ENCODE data around the gene YAE1. TPM values are rescaled to one million over a fixed set of nuclear protein-coding genes. Genes with fewer than 3 reads are reported as not detected.

Gene YAE1
- total RNA-seq, 1 donor from 2014 or later: 37.2 TPM

DNA sequence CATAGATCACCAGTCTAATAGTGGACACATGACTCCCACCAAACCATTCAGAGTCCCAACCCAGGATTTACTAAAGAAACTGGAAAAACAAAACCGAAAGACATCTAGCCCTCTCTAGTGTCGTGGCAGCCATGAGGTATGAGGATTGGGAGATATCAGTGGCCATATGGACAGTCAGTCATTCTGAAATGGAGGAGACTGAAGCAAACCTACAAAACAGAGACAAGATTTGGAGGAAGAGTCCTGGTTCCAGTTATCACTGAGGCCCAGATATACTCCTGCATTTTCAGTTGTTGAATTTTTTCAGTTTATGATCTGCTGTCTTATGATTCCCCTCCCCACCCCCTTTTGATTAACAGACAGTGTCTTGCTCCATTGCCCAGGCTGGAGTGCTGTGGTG lies 48.1 kb downstream of the YAE1 start:
- Mint-ChIP-seq H3K36me3 (no peaks in the 10 kb centered on the region), H3K9me3 (no peaks in the 10 kb centered on the region), H3K27me3 (peaks cover 7% of the 10 kb centered on the region), H3K27ac (no peak overlapping the region), H3K4me3 (no peak overlapping the region), H3K4me1 (ENCODE audit: unreplicated experiment) (peaks cover 5% of the 10 kb centered on the region)
- no peak for DNase-seq (ENCODE audit: extremely low spot score, unreplicated experiment)
- TF ChIP-seq, protein P1, sequence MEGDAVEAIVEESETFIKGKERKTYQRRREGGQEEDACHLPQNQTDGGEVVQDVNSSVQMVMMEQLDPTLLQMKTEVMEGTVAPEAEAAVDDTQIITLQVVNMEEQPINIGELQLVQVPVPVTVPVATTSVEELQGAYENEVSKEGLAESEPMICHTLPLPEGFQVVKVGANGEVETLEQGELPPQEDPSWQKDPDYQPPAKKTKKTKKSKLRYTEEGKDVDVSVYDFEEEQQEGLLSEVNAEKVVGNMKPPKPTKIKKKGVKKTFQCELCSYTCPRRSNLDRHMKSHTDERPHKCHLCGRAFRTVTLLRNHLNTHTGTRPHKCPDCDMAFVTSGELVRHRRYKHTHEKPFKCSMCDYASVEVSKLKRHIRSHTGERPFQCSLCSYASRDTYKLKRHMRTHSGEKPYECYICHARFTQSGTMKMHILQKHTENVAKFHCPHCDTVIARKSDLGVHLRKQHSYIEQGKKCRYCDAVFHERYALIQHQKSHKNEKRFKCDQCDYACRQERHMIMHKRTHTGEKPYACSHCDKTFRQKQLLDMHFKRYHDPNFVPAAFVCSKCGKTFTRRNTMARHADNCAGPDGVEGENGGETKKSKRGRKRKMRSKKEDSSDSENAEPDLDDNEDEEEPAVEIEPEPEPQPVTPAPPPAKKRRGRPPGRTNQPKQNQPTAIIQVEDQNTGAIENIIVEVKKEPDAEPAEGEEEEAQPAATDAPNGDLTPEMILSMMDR (conservative IDR thresholded peaks at IDR 0.05): no peak

DNA sequence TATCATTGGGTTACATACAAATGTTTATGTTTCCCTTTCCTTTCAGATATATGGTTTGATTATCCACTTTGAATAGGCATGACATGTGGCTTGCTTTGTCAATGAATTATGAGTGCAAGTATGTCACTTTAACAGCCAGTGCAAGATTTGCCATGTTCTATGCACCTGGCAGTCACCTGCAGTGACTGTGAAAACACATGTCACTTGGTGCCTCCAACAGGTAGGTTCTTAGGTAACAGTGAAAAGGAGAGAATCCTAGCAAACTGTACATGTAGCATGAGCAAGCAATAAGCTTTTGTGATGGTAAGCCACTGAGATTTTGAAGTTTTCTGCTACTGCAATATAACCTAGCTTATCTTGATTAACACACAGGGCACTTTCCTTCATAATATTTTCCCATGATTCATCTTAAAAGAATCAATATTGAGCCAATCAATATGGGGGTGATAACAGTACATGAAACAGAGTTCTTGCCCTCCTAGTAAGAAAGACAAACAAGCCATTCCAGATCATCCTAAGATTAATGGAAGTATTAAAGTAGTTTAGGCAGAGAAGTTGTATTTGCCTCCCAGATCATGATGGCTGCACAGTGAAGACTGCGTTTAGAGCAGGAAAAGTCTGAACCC lies 49.3 kb downstream of the YAE1 start:
- Mint-ChIP-seq H3K27me3 (peaks cover 3% of the 10 kb centered on the region), H3K9me3 (no peaks in the 10 kb centered on the region), H3K27ac (peak overlapping the region; percentile 8), H3K36me3 (no peaks in the 10 kb centered on the region), H3K4me3 (no peak overlapping the region), H3K4me1 (ENCODE audit: unreplicated experiment) (no peaks in the 10 kb centered on the region)
- TF ChIP-seq, protein P1 (conservative IDR thresholded peaks at IDR 0.05): no peak
- DNase-seq (ENCODE audit: extremely low spot score, unreplicated experiment): no peak

DNA sequence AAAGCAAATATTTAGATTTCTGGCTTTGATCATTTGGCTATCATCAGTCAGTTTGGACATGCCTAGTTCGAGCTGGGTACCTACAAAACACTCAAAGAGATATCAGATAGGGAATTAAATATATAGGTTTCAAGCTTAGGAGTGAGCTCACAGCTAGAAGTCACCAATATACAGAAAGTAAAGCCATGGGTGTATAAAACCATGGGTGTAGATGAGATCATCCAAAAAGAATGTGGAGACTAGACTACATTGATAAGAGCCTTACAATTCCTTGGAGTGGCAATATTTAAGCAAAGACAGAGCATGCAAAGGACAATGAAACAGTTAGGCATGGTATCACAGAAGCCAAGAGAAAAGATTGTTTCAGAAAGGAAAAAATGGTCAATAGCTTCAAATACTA lies 49.9 kb downstream of the YAE1 start:
- Mint-ChIP-seq H3K36me3 (no peaks in the 10 kb centered on the region), H3K4me1 (ENCODE audit: unreplicated experiment) (no peaks in the 10 kb centered on the region), H3K4me3 (no peak overlapping the region), H3K27me3 (no peaks in the 10 kb centered on the region), H3K27ac (no peak overlapping the region), H3K9me3 (no peaks in the 10 kb centered on the region)
- TF ChIP-seq, protein P1 (conservative IDR thresholded peaks at IDR 0.05): no peak
- DNase-seq (ENCODE audit: extremely low spot score, unreplicated experiment): no peak

DNA sequence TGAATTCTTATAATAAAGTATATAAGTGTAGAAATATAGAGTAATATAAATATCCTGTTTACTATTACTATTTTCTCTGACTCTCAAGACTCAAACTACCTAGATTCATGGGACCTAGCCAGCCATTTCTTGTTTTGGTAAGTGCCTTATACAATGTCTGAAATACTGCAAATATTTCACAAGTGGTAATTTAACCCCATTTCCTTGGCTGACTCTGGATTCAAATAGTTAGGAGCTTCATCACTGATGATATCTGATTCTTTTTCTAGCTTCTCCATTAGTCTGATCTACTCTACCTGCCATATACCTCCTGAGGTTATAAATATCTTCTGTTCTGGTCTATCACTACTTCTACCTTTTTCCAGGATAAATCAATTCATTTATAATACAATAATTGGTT lies 50.8 kb downstream of the YAE1 start:
- TF ChIP-seq, protein P1 (conservative IDR thresholded peaks at IDR 0.05): no peak
- Mint-ChIP-seq H3K27ac (no peak overlapping the region), H3K4me1 (ENCODE audit: unreplicated experiment) (peaks cover 3% of the 10 kb centered on the region), H3K36me3 (no peaks in the 10 kb centered on the region), H3K27me3 (no peaks in the 10 kb centered on the region), H3K4me3 (no peak overlapping the region), H3K9me3 (no peaks in the 10 kb centered on the region)
- DNase-seq (ENCODE audit: extremely low spot score, unreplicated experiment): no peak

DNA sequence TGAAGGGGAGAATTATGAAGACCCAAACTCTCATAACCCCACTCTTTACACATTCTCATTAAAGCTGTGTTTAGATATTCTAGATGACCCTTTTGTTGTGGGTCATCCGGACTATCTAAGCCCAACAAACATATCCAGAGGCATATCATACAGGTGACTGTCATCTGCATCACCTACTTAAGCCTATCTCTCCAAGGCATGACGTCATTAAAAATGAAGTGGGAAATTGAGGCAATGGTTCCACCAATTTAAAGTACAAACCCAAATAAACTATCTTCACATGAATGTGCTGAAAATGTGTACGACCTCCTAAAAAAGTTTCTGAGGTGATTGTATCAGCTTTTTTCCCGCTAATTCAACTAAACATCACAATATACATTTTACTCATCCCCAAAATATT lies 52.7 kb downstream of the YAE1 start:
- Mint-ChIP-seq H3K4me3 (no peak overlapping the region), H3K4me1 (ENCODE audit: unreplicated experiment) (peaks cover 10% of the 10 kb centered on the region), H3K9me3 (no peaks in the 10 kb centered on the region), H3K27ac (no peak overlapping the region), H3K27me3 (no peaks in the 10 kb centered on the region), H3K36me3 (no peaks in the 10 kb centered on the region)
- TF ChIP-seq, protein P1 (conservative IDR thresholded peaks at IDR 0.05): no peak
- DNase-seq (ENCODE audit: extremely low spot score, unreplicated experiment): no peak

DNA sequence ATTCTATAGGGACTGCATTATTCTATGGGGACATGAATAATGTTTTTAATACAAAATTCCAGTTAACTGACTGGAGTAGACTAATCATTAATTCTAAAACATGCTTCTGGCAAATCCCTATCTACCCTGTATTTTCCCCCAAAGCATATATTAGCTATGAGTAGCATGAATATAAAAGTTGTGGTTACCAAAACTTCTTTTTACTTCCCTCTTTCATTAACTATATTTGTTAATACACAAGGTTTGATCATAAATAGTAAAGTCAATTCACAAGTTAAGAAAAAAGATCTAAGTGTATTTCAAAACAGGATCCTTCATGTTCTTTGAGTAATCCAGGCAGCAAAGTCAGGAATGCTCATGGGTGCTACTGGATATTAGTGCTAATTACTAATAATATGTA lies 54.3 kb downstream of the YAE1 start:
- no peaks in the 10 kb centered on the region for H3K27me3 Mint-ChIP-seq
- no peak overlapping the region for H3K27ac Mint-ChIP-seq
- no peaks in the 10 kb centered on the region for H3K9me3 Mint-ChIP-seq
- H3K36me3 Mint-ChIP-seq: no peaks in the 10 kb centered on the region
- peaks cover 22% of the 10 kb centered on the region for H3K4me1 Mint-ChIP-seq (ENCODE audit: unreplicated experiment)
- H3K4me3 Mint-ChIP-seq: no peak overlapping the region
- DNase-seq (ENCODE audit: extremely low spot score, unreplicated experiment): no peak
- TF ChIP-seq, protein P1 (conservative IDR thresholded peaks at IDR 0.05): no peak

All from type B pancreatic cell (in vitro differentiated cells).